22Rv1 (cell line): Measurements from ENCODE around the gene CSMD2.

Experiments
- H3K27ac ChIP-seq: fragments of 450-650 bp; 2 replicates; pipeline ENCODE4 v1.5.1; 2017
- ZFX ChIP-seq: fragments of 450-650 bp; IDR thresholded peaks from 2 replicates; pipeline ENCODE4 v1.6.1; 2017; ENCODE audit warnings: antibody characterized with exemption, borderline replicate concordance
- TF ChIP-seq, protein P1 (sequence below): fragments of 450-650 bp; IDR thresholded peaks from 2 replicates; pipeline ENCODE4 v1.5.1; 2017; ENCODE audit warnings: mild to moderate bottlenecking

Gene CSMD2

GRCh38 chr1:33864460-33865389, 300.3 kb downstream of the CSMD2 start:
- no peak for TF ChIP-seq ZFX
- TF ChIP-seq, protein P1, sequence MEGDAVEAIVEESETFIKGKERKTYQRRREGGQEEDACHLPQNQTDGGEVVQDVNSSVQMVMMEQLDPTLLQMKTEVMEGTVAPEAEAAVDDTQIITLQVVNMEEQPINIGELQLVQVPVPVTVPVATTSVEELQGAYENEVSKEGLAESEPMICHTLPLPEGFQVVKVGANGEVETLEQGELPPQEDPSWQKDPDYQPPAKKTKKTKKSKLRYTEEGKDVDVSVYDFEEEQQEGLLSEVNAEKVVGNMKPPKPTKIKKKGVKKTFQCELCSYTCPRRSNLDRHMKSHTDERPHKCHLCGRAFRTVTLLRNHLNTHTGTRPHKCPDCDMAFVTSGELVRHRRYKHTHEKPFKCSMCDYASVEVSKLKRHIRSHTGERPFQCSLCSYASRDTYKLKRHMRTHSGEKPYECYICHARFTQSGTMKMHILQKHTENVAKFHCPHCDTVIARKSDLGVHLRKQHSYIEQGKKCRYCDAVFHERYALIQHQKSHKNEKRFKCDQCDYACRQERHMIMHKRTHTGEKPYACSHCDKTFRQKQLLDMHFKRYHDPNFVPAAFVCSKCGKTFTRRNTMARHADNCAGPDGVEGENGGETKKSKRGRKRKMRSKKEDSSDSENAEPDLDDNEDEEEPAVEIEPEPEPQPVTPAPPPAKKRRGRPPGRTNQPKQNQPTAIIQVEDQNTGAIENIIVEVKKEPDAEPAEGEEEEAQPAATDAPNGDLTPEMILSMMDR = no peak
- no peak overlapping the region for H3K27ac ChIP-seq

DNA sequence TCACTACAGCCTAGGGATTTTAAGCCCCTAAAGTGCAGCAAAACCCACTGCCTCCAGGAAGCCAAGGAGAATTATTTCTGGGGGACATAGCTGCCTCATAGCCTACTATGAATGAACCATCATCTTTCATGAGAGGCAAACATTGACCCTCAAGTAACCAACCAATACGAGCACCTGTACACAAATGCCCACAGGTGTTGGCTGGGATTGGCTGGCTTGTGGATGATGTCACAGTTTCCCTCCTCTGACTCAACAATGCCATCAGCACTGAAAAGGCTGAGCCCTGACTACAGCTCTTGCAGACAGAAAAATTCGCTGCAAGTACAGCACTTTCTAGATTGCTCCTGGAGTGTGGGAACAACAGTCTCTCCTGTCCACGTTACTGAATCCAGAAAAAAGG, 301.3 kb downstream of the CSMD2 start, which contains the start of gene HMGB4:
TSS of gene HMGB4 (plus strand) at position 301 of the 400 bp plus-strand sequence. CDS start 113 bp downstream, outside the sequence.
- no peak for TF ChIP-seq ZFX
- TF ChIP-seq, protein P1 = no peak
- H3K27ac ChIP-seq = no peak within 1 kb of the TSS

DNA sequence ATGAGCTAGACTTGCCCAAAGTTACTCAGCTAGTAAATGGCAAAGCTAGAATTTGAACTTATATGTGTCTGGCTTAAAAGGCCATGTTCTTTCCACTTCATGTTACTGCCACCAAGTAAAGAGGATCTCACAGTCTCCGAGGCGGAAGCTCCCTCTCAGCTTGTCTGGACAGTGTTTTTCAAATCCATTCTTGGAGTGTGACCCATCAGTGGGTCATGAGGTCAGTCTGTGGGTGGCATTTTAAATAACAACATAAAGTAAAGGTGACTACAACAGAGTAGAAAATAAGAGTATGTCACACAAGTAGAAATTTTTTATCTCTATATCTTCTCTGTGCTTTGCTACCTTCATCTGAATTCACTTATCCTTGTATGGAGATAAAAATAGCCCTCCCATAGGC, 304.4 kb downstream of the CSMD2 start:
- no peak overlapping the region for H3K27ac ChIP-seq
- no peak for TF ChIP-seq ZFX
- TF ChIP-seq, protein P1 = no peak

DNA sequence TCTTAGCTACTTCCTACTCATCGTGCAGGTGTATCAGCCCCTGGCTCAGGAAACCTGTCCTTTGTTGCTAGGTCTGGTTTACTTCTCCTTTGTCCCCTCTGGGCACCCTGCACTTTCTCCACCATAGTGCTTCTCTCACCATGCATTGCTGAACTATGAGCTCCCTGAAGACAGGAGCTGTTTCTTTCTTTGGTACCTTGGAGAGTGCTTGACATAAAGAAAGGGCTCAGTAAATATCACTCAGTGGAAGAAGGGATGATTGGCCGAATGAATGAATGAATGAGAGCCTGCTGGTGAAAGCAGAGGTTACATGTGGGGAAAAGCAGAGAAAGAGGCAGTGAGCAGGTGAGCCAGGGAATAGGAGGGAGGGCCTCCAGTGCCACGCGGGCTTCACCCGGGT, 310.9 kb downstream of the CSMD2 start:
- TF ChIP-seq ZFX = no peak
- TF ChIP-seq, protein P1 = no peak
- no peak overlapping the region for H3K27ac ChIP-seq

DNA sequence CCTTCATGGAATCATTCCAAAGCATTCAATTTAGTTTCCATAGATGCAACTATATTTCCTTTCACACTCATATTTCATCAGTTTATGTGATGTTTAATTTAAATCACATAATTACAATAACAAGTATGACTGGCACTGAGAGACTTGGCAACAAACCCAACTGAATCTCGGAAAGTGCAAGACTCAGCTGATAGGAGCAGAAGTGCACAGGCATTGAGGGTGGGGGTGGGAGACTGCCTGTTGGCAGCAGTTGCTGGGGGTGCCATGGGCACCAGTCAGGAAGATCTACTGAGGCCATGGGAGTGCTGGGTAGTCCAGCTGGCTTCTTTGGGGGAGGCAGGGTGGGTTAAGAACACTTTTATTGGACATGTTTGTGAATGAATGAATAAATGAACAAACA, 311.6 kb downstream of the CSMD2 start:
- no peak overlapping the region for H3K27ac ChIP-seq
- TF ChIP-seq, protein P1 = no peak
- no peak for TF ChIP-seq ZFX

GRCh38 chr1:33852711-33853110, 312.3 kb downstream of the CSMD2 start:
- TF ChIP-seq ZFX = no peak
- TF ChIP-seq, protein P1 = no peak
- no peak overlapping the region for H3K27ac ChIP-seq

DNA sequence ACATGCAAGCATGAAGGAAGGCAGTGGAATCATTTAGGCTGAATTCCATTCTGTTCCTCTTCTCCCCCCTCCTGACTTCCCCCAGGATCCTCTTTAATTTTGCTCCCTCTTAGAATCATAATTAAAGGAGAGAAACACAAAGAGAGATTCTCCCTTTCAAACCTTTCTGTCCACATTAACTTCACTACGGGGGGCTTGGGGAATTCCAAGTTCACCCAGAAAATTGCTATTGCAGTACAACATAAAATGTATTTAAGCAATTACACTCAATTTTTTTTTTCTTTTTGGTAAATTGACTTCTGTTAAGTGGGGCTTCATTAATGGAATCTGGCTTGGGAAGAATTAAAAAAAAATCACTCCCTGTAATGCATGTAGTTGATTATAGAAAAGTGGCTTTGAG, 314.5 kb downstream of the CSMD2 start:
- H3K27ac ChIP-seq = no peak overlapping the region

More for the DNA sequence above, 314.5 kb downstream of the CSMD2 start:
- no peak for TF ChIP-seq ZFX
- TF ChIP-seq, protein P1 = no peak
